ENCODE results near the gene TGM4. TPM values are rescaled to one million over a fixed set of nuclear protein-coding genes. Genes with fewer than 3 reads are reported as not detected.
"Not testable (repeated sequence)": the region's sequence is repeated elsewhere in the genome, so short reads cannot be mapped to it uniquely, and the experiment has no call there.

TGM4 gene
- total RNA-seq, 1 donor from 2014 or later, result not detected

GRCh38 chr3:44835684-44836083, 38.7 kb upstream of the TGM4 start:
- H3K4me3 ChIP-seq (ENCODE audit: low read depth, low read length), result no peak overlapping the region
- DNase-seq (ENCODE audit: low read depth), result no peak
- no peak for TF ChIP-seq CTCF (conservative IDR thresholded peaks at IDR 0.05; ENCODE audit: low read depth, low read length)

- DNase-seq (ENCODE audit: low read depth), result no peak
- TF ChIP-seq CTCF (conservative IDR thresholded peaks at IDR 0.05; ENCODE audit: low read depth, low read length), result no peak
- no peak overlapping the region for H3K4me3 ChIP-seq (ENCODE audit: low read depth, low read length)
Measured at GRCh38 chr3:44842376-44842775, 32.0 kb upstream of the TGM4 start.

DNA sequence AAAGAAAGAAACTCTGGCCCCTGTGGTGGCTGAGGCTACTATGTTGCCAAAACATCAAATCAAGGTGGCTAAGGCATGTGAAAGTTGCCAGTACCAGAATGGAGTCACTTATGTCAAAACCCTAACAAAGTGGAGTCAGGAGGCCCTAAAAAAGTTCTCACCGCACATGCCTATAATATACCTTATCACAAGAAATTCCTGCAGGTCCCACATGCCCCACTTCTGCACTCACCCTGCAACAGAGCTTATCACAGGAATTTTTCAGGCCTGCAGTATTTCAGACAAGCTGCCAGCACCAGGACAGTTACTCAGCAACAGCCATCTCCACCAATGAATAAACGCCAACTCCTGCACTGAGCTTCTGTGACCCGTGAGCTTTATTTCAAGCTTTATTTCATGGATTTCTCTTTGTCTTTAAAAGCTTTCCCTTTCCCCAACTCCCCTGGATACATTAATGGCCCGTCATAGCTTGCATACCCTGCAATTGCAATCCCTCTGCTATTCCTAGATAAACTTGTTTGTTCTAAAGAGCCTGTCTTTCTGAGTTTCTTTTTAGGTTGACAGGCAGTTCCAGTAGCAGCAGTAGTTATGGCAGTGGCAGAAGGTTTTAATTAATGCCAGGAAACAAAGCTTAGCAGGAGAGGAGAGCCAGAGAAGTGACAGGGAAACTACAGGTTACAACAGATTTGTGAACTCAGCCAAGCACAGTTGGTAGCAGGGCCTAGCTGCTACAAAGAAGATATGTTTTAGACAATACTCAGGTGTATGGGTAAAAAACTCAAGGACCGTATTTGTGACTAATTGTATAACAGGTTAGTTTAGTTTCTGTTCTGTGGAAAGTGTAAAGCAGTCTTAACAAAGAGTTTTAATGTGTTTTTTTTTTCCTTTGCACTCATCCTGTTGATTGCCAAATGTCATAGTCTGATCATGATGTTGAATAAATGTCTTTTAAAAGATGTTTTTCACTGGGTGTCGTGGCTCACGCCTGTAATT, 28.6 kb upstream of the TGM4 start:
- no peak for DNase-seq (ENCODE audit: low read depth)
- H3K4me3 ChIP-seq (ENCODE audit: low read depth, low read length), result no peak overlapping the region
- no peak for TF ChIP-seq CTCF (conservative IDR thresholded peaks at IDR 0.05; ENCODE audit: low read depth, low read length)

DNA sequence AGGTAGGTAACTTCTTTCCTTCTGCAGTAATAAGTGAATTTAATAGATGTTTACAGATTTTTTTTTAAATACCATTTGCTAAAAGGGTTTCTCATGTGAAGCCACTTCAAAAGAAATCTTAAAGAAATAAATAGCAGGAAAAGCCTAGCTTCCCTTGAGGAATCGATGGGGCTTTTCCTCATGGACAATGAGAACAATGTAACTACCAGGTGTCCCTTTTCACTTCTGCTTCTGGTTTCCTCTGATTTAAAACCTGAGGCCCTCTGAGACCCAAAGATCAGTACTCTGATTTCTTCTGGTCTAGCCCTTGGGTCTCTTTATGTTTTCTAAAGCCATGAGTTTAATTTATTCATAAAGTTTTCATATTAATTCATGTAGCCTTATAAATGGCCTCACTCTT, 25.8 kb upstream of the TGM4 start:
- no peak for DNase-seq (ENCODE audit: low read depth)
- no peak overlapping the region for H3K4me3 ChIP-seq (ENCODE audit: low read depth, low read length)
- no peak for TF ChIP-seq CTCF (conservative IDR thresholded peaks at IDR 0.05; ENCODE audit: low read depth, low read length)

DNA sequence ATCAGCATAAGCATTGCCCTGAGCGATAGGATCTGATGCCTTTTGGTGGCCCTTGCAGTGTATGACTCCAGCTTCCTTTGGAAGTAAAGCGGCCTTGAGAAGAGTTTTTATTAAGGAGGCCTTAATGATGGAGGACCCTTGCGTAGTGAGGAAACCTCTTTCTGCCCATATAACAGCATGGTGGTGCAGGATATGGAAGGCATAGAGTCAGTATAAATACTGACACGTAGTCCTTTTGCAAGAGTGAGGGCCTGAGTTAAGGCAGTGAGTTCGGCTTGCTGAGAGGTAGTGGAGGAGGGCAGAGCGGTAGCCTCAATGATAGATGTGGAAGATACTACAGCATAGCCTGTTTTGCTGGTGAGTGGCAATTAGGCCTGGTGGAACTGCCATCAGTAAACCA, 17.7 kb upstream of the TGM4 start:
- H3K4me3 ChIP-seq (ENCODE audit: low read depth, low read length); DNase-seq (ENCODE audit: low read depth): not testable (repeated sequence)

DNA sequence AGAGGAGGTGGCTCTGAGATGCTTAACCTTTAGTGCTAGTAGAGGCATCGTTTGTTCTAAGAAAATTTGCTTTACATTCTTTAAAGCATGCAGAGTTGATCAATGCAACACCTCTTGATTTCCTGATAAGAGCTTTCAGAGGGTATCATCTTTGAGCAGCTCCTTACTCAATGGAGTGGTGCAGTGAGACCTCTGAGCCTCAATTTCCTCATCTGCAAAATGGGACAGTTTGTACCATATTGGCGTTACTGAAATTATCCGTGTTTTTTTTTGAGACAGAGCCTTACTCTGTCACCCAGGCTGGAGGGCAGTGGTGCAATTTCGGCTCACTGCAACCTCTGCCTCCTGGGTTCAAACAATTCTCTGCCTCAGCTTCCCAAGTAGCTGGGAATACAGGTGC, 14.3 kb upstream of the TGM4 start:
- no peak for TF ChIP-seq CTCF (conservative IDR thresholded peaks at IDR 0.05; ENCODE audit: low read depth, low read length)
- H3K4me3 ChIP-seq (ENCODE audit: low read depth, low read length), result no peak overlapping the region
- DNase-seq (ENCODE audit: low read depth), result no peak

DNA sequence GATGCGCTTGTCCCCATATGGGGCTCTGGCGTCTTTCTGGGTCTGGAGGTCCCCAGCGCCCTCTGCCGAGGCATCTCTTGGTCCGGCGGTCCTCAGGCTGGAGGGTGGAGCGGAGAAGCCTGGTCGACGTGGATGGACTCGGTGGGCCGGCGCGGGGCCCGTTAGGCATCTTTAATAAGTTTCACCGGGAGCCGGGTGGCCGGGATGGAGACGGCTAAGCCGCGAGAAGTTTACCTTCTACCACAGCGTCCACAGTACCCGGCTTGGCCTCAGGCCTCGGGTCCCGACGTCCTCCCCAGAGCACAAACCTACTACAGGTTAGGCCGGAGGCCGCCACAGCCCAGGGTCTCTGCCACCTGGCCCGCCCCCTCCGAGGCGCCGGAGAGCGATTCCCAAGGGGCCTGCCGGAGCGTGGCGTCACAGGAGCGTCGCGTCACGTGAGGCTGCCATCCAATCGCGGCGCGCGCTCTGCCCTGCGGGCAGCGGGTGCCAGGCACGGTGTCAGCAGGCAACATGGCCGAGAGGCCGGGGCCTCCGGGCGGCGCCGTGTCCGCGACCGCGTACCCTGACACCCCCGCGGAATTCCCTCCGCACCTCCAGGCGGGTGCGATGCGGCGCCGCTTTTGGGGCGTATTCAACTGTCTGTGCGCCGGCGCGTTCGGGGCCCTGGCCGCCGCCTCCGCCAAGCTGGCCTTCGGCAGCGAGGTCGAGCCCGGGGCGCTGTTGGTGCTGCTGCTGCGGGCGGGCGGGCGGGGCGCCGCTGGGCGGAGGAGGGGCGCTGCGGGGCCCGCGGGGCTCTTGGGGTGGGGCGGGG, 12.8 kb upstream of the TGM4 start, which contains the start of gene TMEM42:
Gene TMEM42 (plus strand): TSS at position 501 of the 814 bp plus-strand sequence. CDS start 13 bp downstream, at position 514.
- no peak for DNase-seq (ENCODE audit: low read depth)
- H3K4me3 ChIP-seq (ENCODE audit: low read depth, low read length), result peak within 1 kb of the TSS; percentile 74
- peak; percentile 31 for TF ChIP-seq CTCF (conservative IDR thresholded peaks at IDR 0.05; ENCODE audit: low read depth, low read length)

Data from epithelial cell of proximal tubule (primary cell).